Type B pancreatic cell (in vitro differentiated cells): ENCODE data around the gene COL11A1. TPM values are rescaled to one million over a fixed set of nuclear protein-coding genes. Genes with fewer than 3 reads are reported as not detected.

Experiments
- DNase-seq: peaks from one replicate; pipeline ENCODE4 v3.0.0; 2021; ENCODE audit warnings: mixed read lengths; ENCODE audit not compliant: unreplicated experiment; ENCODE audit errors: extremely low spot score
- H3K27ac Mint-ChIP-seq: 2 replicates; pipeline ENCODE4 v1.8.0; 2021; ENCODE audit warnings: mild to moderate bottlenecking, mixed read lengths
- H3K27me3 Mint-ChIP-seq: 2 replicates; pipeline ENCODE4 v1.8.0; 2021; ENCODE audit warnings: mixed read lengths
- H3K36me3 Mint-ChIP-seq: 2 replicates; pipeline ENCODE4 v1.8.0; 2021; ENCODE audit warnings: mixed read lengths
- H3K4me1 Mint-ChIP-seq: one replicate; pipeline ENCODE4 v1.8.0; 2021; ENCODE audit warnings: mixed read lengths; ENCODE audit not compliant: unreplicated experiment
- H3K4me3 Mint-ChIP-seq: 2 replicates; pipeline ENCODE4 v1.8.0; 2021; ENCODE audit warnings: mild to moderate bottlenecking, mixed read lengths
- H3K9me3 Mint-ChIP-seq: 2 replicates; pipeline ENCODE4 v1.8.0; 2021; ENCODE audit warnings: mixed read lengths
- long read RNA-seq: library from polyadenylated mRNA; unstranded; transcript quantifications from one replicate; pipeline ENCODE4 v2.0.0, GENCODE V29; 2020
- total RNA-seq: library from RNA; stranded (reverse); gene quantifications from 2 replicates; pipeline ENCODE4 v1.2.1, GENCODE V29; 2021; ENCODE audit warnings: low replicate concordance
- TF ChIP-seq, protein P1 (sequence below): fragments of 200-600 bp; sonication (generic); conservative IDR thresholded peaks from 2 replicates; pipeline ENCODE4 v1.5.0; 2021; ENCODE audit warnings: antibody characterized with exemption, mild to moderate bottlenecking

The COL11A1 gene
- total RNA-seq = 1.2 and 58.3 TPM in 2 replicates
- long read RNA-seq, partial matches to known transcripts = 2 of 2 reads
- long read RNA-seq, other reads (novel, unspliced or antisense) = 0 of 2 reads

- no peaks in the 10 kb centered on the region for H3K9me3 Mint-ChIP-seq
- peak within 1 kb of the TSS; percentile 90 for H3K4me3 Mint-ChIP-seq
- H3K27ac Mint-ChIP-seq = peak within 1 kb of the TSS; percentile 22
- TF ChIP-seq, protein P1, sequence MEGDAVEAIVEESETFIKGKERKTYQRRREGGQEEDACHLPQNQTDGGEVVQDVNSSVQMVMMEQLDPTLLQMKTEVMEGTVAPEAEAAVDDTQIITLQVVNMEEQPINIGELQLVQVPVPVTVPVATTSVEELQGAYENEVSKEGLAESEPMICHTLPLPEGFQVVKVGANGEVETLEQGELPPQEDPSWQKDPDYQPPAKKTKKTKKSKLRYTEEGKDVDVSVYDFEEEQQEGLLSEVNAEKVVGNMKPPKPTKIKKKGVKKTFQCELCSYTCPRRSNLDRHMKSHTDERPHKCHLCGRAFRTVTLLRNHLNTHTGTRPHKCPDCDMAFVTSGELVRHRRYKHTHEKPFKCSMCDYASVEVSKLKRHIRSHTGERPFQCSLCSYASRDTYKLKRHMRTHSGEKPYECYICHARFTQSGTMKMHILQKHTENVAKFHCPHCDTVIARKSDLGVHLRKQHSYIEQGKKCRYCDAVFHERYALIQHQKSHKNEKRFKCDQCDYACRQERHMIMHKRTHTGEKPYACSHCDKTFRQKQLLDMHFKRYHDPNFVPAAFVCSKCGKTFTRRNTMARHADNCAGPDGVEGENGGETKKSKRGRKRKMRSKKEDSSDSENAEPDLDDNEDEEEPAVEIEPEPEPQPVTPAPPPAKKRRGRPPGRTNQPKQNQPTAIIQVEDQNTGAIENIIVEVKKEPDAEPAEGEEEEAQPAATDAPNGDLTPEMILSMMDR = no peak
- H3K27me3 Mint-ChIP-seq = peaks cover 42% of the 10 kb centered on the region
- peak; percentile 81 for DNase-seq
- peaks cover 16% of the 10 kb centered on the region for H3K4me1 Mint-ChIP-seq
- H3K36me3 Mint-ChIP-seq = no peaks in the 10 kb centered on the region
Observed at GRCh38 chr1:103108376-103109150, at the start of gene COL11A1. TSS of gene COL11A1 (minus strand) at chr1:103108522. CDS start at chr1:103108178, 344 bp downstream.

GRCh38 chr1:103156966-103157365 lies 48.6 kb upstream of the COL11A1 start:
- Mint-ChIP-seq H3K4me3 (no peak overlapping the region), H3K27ac (no peak overlapping the region), H3K4me1 (no peaks in the 10 kb centered on the region), H3K9me3 (no peaks in the 10 kb centered on the region), H3K36me3 (no peaks in the 10 kb centered on the region), H3K27me3 (no peaks in the 10 kb centered on the region)
- DNase-seq = no peak
- TF ChIP-seq, protein P1 = no peak

- H3K4me1 Mint-ChIP-seq = no peaks in the 10 kb centered on the region
- H3K27ac Mint-ChIP-seq = no peak overlapping the region
- no peaks in the 10 kb centered on the region for H3K9me3 Mint-ChIP-seq
- no peak for DNase-seq
- TF ChIP-seq, protein P1 = no peak
- no peaks in the 10 kb centered on the region for H3K36me3 Mint-ChIP-seq
- H3K4me3 Mint-ChIP-seq = no peak overlapping the region
- H3K27me3 Mint-ChIP-seq = no peaks in the 10 kb centered on the region
Observed at GRCh38 chr1:103146166-103146565, 37.8 kb upstream of the COL11A1 start.

- no peak for DNase-seq
- TF ChIP-seq, protein P1 = no peak
- H3K4me3 Mint-ChIP-seq = no peak overlapping the region
- H3K9me3 Mint-ChIP-seq = no peaks in the 10 kb centered on the region
- H3K36me3 Mint-ChIP-seq = no peaks in the 10 kb centered on the region
- no peaks in the 10 kb centered on the region for H3K4me1 Mint-ChIP-seq
- H3K27ac Mint-ChIP-seq = no peak overlapping the region
- no peaks in the 10 kb centered on the region for H3K27me3 Mint-ChIP-seq
Observed at GRCh38 chr1:103145449-103145848, 37.1 kb upstream of the COL11A1 start.

GRCh38 chr1:103144681-103145080 lies 36.4 kb upstream of the COL11A1 start:
- TF ChIP-seq, protein P1 = no peak
- Mint-ChIP-seq H3K9me3 (no peaks in the 10 kb centered on the region), H3K4me3 (no peak overlapping the region), H3K36me3 (no peaks in the 10 kb centered on the region), H3K27me3 (no peaks in the 10 kb centered on the region), H3K4me1 (no peaks in the 10 kb centered on the region), H3K27ac (no peak overlapping the region)
- no peak for DNase-seq
